SU-DHL-6 (cell line): ENCODE measurements around the gene OSBPL10.

ENCODE experiments used
- H2AFZ ChIP-seq: fragments of 200-600 bp; sonication (generic); 2 replicates; pipeline ENCODE4 v1.6.1; 2014; ENCODE audit warnings: low read depth, mild to moderate bottlenecking, moderate library complexity, mixed read lengths, antibody characterized with exemption, low read length; ENCODE audit not compliant: severe bottlenecking
- H3F3A ChIP-seq: fragments of 200-600 bp; shearing (Covaris generic); 2 replicates; pipeline ENCODE4 v1.6.0; 2016; ENCODE audit warnings: antibody characterized with exemption, mild to moderate bottlenecking; ENCODE audit not compliant: insufficient read depth
- H3K27ac ChIP-seq: fragments of 200-600 bp; sonication (generic); 2 replicates; pipeline ENCODE4 v1.5.1; 2016; ENCODE audit warnings: low read depth, mild to moderate bottlenecking, low read length, moderate library complexity, mixed read lengths
- H3K27me3 ChIP-seq: fragments of 200-600 bp; sonication (generic), shearing (Covaris generic); 2 replicates; pipeline ENCODE4 v1.6.0; 2014; ENCODE audit warnings: mild to moderate bottlenecking, low read length
- H3K36me3 ChIP-seq: fragments of 200-600 bp; sonication (generic); 2 replicates; pipeline ENCODE4 v1.6.1; 2014; ENCODE audit warnings: mild to moderate bottlenecking, low read length, mixed read lengths
- H3K4me2 ChIP-seq: fragments of 300-600, 200-600 bp; shearing (Covaris generic), sonication (generic); 2 replicates; pipeline ENCODE4 v1.6.0; 2014; ENCODE audit warnings: low read length, low read depth, mild to moderate bottlenecking; ENCODE audit not compliant: poor library complexity, severe bottlenecking
- H3K4me3 ChIP-seq: fragments of 200-600 bp; sonication (generic); 2 replicates; pipeline ENCODE4 v1.5.1; 2014; ENCODE audit warnings: antibody characterized with exemption, low read length, mild to moderate bottlenecking, mixed read lengths; ENCODE audit not compliant: insufficient read depth, poor library complexity, severe bottlenecking
- H3K79me2 ChIP-seq: fragments of 200-600 bp; sonication (generic); 2 replicates; pipeline ENCODE4 v1.6.1; 2014; ENCODE audit warnings: mild to moderate bottlenecking, low read length, moderate library complexity; ENCODE audit not compliant: insufficient read depth
- H3K9ac ChIP-seq: fragments of 200-600 bp; sonication (generic); 2 replicates; pipeline ENCODE4 v1.7.0; 2014; ENCODE audit warnings: mild to moderate bottlenecking, low read length
- H3K9me2 ChIP-seq: fragments of 200-600 bp; sonication (generic); replicated peaks from 2 replicates; pipeline ENCODE4 v1.6.1; 2014; ENCODE audit warnings: low read length; ENCODE audit not compliant: insufficient read depth
- H3K9me3 ChIP-seq: fragments of 200-600 bp; sonication (generic); 2 replicates; pipeline ENCODE4 v1.6.1; 2014; ENCODE audit warnings: low read length, mixed read lengths; ENCODE audit not compliant: insufficient read depth
- H4K20me1 ChIP-seq: fragments of 200-600 bp; sonication (generic); 2 replicates; pipeline ENCODE4 v1.6.1; 2014; ENCODE audit warnings: low read depth, mild to moderate bottlenecking, antibody characterized with exemption, low read length, moderate library complexity, mixed read lengths
- EZH2phosphoT487 ChIP-seq: fragments of 200-600 bp; sonication (generic), shearing (Covaris generic); conservative IDR thresholded peaks from 2 replicates; pipeline ENCODE4 v1.6.1; 2018; ENCODE audit warnings: mild to moderate bottlenecking, antibody characterized with exemption, low read length, moderate library complexity, mixed read lengths
- TF ChIP-seq, protein P1 (sequence below): fragments of 200-600 bp; sonication (generic); IDR thresholded peaks from one replicate; pipeline ENCODE4 v1.5.1; 2017; ENCODE audit warnings: antibody characterized with exemption, mild to moderate bottlenecking, low read length, moderate library complexity; ENCODE audit not compliant: insufficient read depth, poor library complexity, severe bottlenecking

The OSBPL10 gene

DNA sequence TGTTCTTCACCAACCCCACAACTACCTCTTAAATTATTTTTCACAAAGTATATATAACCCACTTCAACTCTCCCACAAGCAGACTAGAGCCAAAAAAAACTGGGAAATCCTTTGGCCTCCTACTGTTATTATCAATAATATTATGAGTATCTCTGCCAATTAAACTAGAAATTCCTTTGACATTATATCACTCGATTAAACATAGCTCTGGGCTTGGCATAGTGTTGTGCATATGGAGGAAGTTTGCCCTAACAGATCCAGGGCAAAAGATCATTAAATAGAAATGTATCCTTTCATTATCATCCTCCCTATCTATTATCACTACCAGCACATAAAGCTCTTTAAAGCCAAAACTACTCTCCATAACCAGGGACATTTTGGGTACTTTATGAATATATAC, 74.9 kb downstream of the OSBPL10 start:
- Histone ChIP-seq H3K4me3 (no peak overlapping the region), H2AFZ (no peak overlapping the region), H3K9me2 (no peaks in the 10 kb centered on the region), H3K27ac (no peak overlapping the region), H3K4me2 (no peak overlapping the region), H3K79me2 (peaks cover 96% of the 10 kb centered on the region), H3K9me3 (no peaks in the 10 kb centered on the region), H3K36me3 (no peaks in the 10 kb centered on the region), H3K9ac (no peak overlapping the region), H4K20me1 (no peaks in the 10 kb centered on the region), H3F3A (no peaks in the 10 kb centered on the region), H3K27me3 (no peaks in the 10 kb centered on the region)
- no peak for TF ChIP-seq EZH2phosphoT487
- TF ChIP-seq, protein P1, sequence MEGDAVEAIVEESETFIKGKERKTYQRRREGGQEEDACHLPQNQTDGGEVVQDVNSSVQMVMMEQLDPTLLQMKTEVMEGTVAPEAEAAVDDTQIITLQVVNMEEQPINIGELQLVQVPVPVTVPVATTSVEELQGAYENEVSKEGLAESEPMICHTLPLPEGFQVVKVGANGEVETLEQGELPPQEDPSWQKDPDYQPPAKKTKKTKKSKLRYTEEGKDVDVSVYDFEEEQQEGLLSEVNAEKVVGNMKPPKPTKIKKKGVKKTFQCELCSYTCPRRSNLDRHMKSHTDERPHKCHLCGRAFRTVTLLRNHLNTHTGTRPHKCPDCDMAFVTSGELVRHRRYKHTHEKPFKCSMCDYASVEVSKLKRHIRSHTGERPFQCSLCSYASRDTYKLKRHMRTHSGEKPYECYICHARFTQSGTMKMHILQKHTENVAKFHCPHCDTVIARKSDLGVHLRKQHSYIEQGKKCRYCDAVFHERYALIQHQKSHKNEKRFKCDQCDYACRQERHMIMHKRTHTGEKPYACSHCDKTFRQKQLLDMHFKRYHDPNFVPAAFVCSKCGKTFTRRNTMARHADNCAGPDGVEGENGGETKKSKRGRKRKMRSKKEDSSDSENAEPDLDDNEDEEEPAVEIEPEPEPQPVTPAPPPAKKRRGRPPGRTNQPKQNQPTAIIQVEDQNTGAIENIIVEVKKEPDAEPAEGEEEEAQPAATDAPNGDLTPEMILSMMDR = no peak

DNA sequence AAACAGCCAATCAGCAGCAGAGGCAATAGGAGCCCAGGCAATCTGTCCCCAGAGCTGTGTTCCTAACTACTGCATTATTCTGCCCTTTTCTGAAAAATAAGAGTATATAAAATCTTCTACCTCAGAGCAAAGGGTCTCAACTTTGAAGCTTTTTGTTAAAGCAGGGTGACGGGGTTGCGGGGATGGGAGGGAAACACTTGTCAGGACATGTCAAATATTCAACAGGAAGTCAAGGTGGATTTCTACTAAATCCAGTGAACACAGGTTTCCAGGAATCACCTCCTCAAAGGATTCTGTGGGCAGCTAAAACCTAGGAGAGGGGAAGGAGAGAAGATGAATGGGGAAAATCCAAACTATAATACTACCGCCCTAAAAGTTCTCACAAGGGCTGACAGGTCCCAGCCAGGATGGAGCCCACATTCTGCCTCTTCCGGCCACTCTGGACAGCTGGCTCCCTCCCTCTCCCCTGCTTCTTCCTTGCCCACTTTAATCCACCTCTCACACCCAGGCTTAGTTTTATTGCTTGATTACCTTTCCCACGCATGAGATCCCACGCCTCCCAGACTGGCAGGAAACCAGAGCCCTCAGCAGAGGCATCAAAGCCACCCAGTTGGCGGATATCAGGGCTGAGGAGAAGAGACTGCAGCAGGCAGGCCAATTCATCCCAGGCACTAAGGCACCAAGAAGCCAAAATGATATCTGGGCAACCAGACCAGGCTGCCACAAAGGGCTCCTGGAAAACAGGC, 77.2 kb downstream of the OSBPL10 start:
- no peak overlapping the region for H3K4me3 ChIP-seq
- H3K9ac ChIP-seq = peak overlapping the region; percentile 8; the same call in 1 of the 2 replicates
- no peaks in the 10 kb centered on the region for H3K36me3 ChIP-seq
- H3K27ac ChIP-seq = peak overlapping the region; percentile 14
- H3K4me2 ChIP-seq = peak overlapping the region; percentile 13
- peaks cover 96% of the 10 kb centered on the region for H3K79me2 ChIP-seq
- no peaks in the 10 kb centered on the region for H3K9me2 ChIP-seq
- H4K20me1 ChIP-seq = no peaks in the 10 kb centered on the region
- no peaks in the 10 kb centered on the region for H3K27me3 ChIP-seq
- H3K9me3 ChIP-seq = no peaks in the 10 kb centered on the region
- no peak for TF ChIP-seq EZH2phosphoT487
- TF ChIP-seq, protein P1 = no peak
- H2AFZ ChIP-seq = no peak overlapping the region
- peaks cover 4% of the 10 kb centered on the region; the same call in 1 of the 2 replicates for H3F3A ChIP-seq

DNA sequence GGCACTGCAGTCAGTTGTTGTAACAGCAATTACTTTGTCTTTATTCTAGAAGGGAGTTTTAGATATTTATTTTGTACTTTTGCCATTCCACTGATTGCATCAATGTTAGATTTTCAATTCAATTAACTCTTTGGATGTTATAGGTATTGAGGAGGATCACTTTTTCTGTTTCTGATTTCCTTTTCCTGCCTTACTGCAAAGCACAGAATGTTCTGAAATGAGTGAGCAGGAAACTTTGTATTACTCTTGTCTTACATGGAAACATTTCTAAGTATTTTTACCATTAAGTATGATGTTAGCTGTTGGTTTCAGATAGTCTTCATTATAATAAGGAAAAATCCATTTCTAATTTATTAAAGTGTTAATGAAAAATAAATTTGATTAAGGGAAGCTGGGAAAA, 80.5 kb downstream of the OSBPL10 start:
- no peaks in the 10 kb centered on the region for H3K27me3 ChIP-seq
- H3K9me3 ChIP-seq = no peaks in the 10 kb centered on the region
- no peak overlapping the region for H3K4me3 ChIP-seq
- peak overlapping the region; percentile 22 for H3K27ac ChIP-seq
- H3K36me3 ChIP-seq = no peaks in the 10 kb centered on the region
- no peak overlapping the region for H3K9ac ChIP-seq
- H2AFZ ChIP-seq = no peak overlapping the region
- no peak overlapping the region for H3K4me2 ChIP-seq
- H4K20me1 ChIP-seq = no peaks in the 10 kb centered on the region
- no peaks in the 10 kb centered on the region for H3K9me2 ChIP-seq
- H3F3A ChIP-seq = peaks cover 10% of the 10 kb centered on the region; the same call in 1 of the 2 replicates
- TF ChIP-seq, protein P1 = no peak
- TF ChIP-seq EZH2phosphoT487 = no peak
- peaks cover 89% of the 10 kb centered on the region for H3K79me2 ChIP-seq
